ENCODE data around the gene ZBTB49. TPM values are rescaled to one million over a fixed set of nuclear protein-coding genes. Genes with fewer than 3 reads are reported as not detected.

The ZBTB49 gene
- total and polyA plus RNA-seq, 2 of the 13 experiments (the other 11 are each of a cell fraction or from before 2014, with no cell fraction given): 3.3 to 4.3 TPM

DNA sequence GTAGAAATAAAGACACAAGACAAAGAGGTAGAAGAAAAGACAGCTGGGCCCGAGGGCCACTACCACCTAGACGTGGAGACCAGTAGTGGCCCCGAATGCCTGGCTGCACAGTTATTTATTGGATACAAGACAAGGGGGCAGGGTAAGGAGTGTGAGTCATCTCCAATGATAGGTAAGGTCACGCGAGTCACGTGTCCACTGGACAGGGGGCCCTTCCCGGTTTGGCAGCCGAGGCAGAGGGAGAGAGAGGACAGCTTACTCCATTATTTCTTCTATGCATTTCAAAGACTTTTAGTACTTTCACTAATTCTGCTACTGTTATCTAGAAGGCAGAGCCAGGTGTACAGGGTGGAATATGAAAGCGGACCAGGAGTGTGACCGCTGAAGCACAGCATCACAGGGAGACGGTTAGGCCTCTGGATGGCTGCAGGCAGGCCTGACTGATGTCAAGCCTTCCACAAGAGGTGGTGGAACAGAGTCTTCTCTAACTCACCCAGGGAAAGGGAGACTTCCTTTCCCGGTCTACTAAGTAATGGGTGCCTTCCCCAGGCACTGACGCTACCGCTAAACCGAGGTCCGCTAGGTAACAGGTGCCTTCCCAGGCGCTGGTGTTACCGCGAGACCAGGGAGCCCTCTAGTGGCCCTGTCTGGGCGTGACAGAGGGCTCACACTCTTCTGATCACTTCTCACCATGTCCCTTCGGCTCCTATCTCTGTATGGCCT, 44.9 kb downstream of the ZBTB49 start (continued):
- TF ChIP-seq SOX6 (IDR thresholded peaks at IDR 0.05): no peak
- TF ChIP-seq SOX6 (CRISPR knock-in tag; IDR thresholded peaks at IDR 0.05): peak; percentile 49
- no peak for TF ChIP-seq NFRKB (IDR thresholded peaks at IDR 0.05)
- no peak for TF ChIP-seq ZNF737 (CRISPR knock-in tag; IDR thresholded peaks at IDR 0.05; ENCODE audit: borderline replicate concordance)
- TF ChIP-seq ZKSCAN5 (CRISPR knock-in tag; IDR thresholded peaks at IDR 0.05): no peak
- TF ChIP-seq GTF3A (CRISPR knock-in tag; conservative IDR thresholded peaks at IDR 0.05): no peak
- TF ChIP-seq PLRG1 (conservative IDR thresholded peaks at IDR 0.05): no peak
- TF ChIP-seq NFKB2 (CRISPR knock-in tag; IDR thresholded peaks at IDR 0.05; ENCODE audit: borderline replicate concordance): no peak
- TF ChIP-seq NFKBIZ (CRISPR knock-in tag; IDR thresholded peaks at IDR 0.05): no peak
- TF ChIP-seq ZNF256 (CRISPR knock-in tag; conservative IDR thresholded peaks at IDR 0.05): no peak
- no peak for TF ChIP-seq ZNF124 (CRISPR knock-in tag; IDR thresholded peaks at IDR 0.05)
- no peak; the same call in 1 of the 2 replicates for TF ChIP-seq MYC (CRISPR knock-in tag; IDR thresholded peaks at IDR 0.05; ENCODE audit: borderline replicate concordance)
- TF ChIP-seq TAF1 (CRISPR knock-in tag; IDR thresholded peaks at IDR 0.05): no peak
- no peak for TF ChIP-seq ADNP (CRISPR knock-in tag; IDR thresholded peaks at IDR 0.05)
- no peak for TF ChIP-seq ASH2L (IDR thresholded peaks at IDR 0.05; ENCODE audit: insufficient read length, low read depth, low read length)
- no peak for TF ChIP-seq PITX1 (CRISPR knock-in tag; IDR thresholded peaks at IDR 0.05)
- TF ChIP-seq ZBTB26 (CRISPR knock-in tag; IDR thresholded peaks at IDR 0.05; ENCODE audit: borderline replicate concordance): no peak
- no peak for TF ChIP-seq ZBED4 (CRISPR knock-in tag; IDR thresholded peaks at IDR 0.05; ENCODE audit: borderline replicate concordance)
- TF ChIP-seq HDAC6 (IDR thresholded peaks at IDR 0.05; ENCODE audit: low read depth, low read length): no peak
- no peak for TF ChIP-seq ZSCAN9 (CRISPR knock-in tag; IDR thresholded peaks at IDR 0.05; ENCODE audit: borderline replicate concordance)
- no peak for TF ChIP-seq FOXP1 (IDR thresholded peaks at IDR 0.05)
- TF ChIP-seq FOXP1 (CRISPR knock-in tag; IDR thresholded peaks at IDR 0.05): no peak
- TF ChIP-seq HOMEZ (CRISPR knock-in tag; IDR thresholded peaks at IDR 0.05; ENCODE audit: low read depth): no peak
- no peak for TF ChIP-seq ZNF7 (CRISPR knock-in tag; IDR thresholded peaks at IDR 0.05)
- TF ChIP-seq, protein P1, sequence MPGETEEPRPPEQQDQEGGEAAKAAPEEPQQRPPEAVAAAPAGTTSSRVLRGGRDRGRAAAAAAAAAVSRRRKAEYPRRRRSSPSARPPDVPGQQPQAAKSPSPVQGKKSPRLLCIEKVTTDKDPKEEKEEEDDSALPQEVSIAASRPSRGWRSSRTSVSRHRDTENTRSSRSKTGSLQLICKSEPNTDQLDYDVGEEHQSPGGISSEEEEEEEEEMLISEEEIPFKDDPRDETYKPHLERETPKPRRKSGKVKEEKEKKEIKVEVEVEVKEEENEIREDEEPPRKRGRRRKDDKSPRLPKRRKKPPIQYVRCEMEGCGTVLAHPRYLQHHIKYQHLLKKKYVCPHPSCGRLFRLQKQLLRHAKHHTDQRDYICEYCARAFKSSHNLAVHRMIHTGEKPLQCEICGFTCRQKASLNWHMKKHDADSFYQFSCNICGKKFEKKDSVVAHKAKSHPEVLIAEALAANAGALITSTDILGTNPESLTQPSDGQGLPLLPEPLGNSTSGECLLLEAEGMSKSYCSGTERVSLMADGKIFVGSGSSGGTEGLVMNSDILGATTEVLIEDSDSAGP (CRISPR knock-in tag; IDR thresholded peaks at IDR 0.05; ENCODE audit: borderline replicate concordance): 0 out of 2 replicates have a peak, but pooled peaks have one; percentile 34
